ENCODE data around the gene RAPGEF2.
"Not testable (repeated sequence)": the region's sequence is repeated elsewhere in the genome, so short reads cannot be mapped to it uniquely, and the experiment has no call there.

The RAPGEF2 gene

DNA sequence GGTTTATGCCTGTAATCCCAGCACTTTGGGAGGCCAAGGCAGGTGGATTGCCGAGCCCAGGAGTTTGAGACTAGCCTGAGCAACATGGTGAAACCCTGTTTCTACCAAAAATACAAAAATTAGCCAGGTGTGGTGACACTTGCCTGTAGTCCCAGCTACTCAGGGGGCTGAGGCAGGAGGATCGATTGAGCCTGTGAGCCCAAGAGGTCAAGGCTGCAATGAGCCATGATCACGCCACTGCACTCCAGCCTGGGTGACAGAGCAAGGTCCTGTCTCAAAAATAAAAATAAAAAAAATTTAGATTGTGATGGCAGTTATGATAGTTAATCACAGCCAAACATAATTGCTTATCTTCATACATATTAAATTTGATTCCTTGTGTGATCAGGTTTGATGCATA, 58.6 kb downstream of the RAPGEF2 start:
- DNase-seq (ENCODE audit: low spot score), result not testable (repeated sequence)

DNA sequence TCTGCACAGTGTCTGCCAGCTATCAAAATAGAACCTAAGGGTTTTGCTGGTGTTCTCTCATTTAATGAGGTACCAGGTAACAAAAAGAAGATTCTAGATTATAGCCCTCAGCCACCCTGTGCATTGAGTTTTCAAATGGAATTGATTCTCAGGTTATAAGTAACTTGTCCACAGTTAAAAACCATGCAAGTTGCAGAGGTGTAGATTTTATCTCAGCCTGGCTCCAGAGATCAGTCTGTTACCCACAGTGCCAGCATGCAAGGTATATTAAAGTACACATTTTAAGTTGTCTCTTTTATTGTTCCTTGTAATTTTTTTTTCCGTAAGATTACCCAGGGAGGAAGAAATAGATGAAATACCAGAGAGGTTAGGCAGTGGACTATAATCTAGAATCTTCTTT, 59.7 kb downstream of the RAPGEF2 start:
- DNase-seq (ENCODE audit: low spot score), result no peak

DNA sequence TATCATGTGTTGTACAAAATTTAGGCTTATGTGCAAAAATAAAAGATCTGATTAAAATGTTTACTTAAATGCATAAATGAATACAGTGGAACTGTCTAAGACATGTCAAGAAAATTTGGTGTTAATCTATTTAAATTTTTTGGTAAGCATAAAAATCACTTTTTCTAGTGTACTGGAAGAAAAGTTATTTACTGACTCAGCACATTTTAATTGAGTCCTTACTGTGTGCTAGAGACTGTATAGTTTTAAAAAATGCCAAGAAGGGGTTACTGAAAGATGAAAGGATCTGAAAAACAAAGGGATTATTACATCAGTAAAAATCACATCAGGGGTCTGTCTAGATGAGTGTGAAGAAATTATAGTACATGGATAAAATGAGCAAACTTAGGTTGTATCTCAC, 60.6 kb downstream of the RAPGEF2 start:
- no peak for DNase-seq (ENCODE audit: low spot score)

DNA sequence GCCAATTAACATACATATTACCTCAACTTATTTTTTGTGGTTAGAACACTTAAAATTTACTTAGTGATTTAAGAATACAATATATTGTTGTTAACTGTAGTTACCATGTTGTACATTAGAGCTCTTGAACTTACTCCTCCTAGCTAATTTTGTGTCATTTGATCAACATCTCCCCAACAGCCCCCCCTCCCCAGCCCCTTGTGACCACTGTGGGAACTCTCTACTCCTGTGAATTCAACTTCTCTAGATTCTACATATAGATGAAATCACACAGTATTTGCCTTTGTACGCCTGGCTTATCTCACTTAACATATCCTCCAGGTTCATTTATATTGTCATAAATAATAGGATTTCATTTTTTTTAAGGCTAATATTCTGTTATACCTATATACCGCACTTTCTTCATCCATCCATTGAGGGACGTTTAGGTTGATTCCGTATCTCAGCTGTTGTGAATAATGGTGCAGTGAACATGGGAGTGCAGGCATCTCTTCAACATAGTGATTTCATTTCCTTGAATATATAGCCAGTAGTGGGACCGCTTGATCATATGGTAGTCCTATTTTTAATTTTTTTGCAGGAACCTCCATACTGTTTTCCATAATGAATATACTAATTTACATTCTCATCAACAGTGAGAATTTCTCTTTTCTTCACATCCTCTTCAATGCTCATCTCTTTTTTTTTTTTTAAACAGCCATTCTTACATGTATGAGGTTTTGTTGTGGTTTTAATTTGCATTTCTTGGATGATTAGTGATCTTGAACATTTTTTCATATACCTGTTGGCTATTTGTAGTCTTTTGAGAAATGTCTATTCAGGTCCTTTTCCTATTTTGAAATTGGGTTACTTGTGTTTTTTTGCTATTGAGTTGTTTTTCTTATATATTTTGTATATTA, 66.8 kb downstream of the RAPGEF2 start:
- no peak for DNase-seq (ENCODE audit: low spot score)

DNA sequence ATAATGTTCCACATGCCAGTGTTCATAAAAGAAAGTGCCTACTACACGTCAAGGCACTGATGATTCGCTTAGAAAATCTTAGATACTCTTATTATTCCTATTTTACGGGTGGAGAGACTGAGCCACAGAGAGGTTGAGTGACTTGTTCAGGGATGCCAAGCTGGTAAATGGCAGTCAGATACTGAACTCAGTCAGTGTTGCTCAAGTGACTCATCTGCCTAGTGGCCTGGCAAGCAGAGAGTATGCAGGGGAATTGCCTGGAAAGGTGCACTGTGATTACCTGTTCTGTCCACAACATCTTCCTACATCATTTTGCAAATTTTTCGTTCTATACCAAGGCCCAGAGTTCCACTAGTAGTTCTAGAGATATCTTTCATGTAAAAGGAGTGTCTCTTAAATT, 68.4 kb downstream of the RAPGEF2 start:
- no peak for DNase-seq (ENCODE audit: low spot score)

DNA sequence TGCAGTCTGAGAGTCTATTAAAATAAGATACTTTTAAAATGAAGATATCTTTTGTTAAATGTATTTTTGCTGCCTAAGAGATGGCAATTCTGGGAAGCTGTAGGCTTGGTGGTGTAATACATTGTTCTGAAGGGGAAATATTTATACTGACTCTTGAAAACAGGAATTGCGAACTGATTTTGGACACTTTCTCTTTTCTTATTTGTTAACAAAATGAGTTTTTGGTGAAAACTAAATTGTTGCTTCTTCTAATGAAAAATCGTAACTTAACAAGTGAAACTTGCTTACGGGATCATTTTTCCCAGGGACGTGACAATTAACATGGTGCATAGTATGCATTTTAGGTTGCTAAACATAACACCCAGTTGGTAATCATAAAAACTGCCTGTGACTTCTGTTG, 71.0 kb downstream of the RAPGEF2 start:
- DNase-seq (ENCODE audit: low spot score), result peak; percentile 28

DNA sequence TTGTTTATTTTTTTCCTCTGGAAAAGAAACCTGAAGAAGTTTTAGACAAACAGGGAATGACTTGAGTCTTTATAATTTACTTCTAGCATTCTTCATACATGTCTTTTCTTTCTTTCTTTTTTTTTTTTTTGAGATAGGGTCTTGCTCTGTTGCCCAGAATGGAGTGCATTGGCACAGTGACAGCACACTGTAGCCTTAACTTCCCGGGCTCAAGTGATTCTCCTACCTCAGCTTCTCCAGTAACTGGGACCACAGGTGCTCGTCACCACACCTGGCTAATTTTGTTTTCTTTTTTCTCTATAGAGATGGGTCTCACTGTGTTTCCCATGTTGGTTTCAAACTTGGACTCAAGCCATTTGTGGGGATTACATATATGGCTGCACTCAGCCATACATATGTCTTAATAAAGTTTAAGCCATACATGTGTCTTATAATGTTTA, 71.8 kb downstream of the RAPGEF2 start:
- DNase-seq (ENCODE audit: low spot score), result no peak

DNA sequence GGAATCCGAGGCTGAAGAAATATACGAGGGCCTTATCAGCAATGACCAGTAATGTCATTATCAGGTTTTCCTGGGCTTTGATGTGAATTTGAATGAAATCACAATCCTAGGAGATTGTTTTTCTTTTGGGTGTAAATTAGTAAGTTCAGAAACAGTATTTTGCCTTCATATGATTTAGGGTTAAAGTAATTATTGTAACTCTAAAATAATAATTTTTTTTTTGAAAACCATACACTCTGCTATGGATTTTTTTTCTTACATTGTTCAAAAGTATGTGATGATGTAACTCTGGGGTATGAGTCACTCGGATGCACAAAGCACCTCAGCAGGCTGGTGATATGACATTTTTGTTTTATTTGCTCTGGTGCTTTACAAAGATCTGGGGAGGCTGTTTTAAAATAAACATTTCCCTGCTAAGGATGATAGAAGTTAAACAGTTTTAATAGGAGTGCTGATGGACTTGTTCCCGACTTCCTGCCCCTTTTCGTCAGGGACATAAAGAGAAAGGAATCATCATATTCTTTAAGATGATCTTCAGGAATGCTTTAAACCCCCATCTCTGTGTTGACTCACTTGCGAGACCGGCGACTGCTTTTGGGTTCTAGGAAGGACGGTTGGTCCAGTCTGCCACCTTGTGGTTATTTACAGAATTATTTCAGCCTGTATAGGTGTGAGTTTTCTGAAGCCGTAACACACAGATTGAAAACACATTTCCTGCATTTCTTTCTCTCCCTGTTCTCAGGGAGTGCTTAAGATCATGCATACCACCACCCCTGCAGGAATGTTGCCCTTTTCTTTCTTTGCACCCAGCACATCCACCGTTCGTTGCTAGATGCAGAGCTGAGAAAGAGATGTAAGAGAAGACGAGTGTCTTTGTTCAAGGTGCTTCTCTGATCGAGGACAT, 72.5 kb downstream of the RAPGEF2 start:
- DNase-seq (ENCODE audit: low spot score), result peak; percentile 92

DNA sequence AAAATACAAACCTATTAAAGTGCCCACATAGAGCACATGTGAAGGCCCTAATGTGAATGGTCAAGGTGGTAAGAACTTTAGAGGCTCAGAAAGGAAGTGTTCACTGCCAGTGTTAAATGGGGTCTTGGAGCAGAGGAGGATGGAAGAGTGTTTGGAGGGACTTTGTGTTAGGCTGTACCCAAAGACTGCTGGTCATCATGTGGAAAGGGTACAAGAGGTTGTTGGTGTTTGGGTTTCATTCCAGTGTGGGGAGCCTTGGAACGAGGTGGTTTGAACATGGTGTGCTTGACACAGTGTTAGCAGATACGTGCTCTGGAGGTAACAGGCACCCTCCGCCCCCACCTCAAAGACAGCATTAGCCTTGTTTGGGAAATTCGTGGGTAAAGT, 73.1 kb downstream of the RAPGEF2 start:
- DNase-seq (ENCODE audit: low spot score), result no peak

DNA sequence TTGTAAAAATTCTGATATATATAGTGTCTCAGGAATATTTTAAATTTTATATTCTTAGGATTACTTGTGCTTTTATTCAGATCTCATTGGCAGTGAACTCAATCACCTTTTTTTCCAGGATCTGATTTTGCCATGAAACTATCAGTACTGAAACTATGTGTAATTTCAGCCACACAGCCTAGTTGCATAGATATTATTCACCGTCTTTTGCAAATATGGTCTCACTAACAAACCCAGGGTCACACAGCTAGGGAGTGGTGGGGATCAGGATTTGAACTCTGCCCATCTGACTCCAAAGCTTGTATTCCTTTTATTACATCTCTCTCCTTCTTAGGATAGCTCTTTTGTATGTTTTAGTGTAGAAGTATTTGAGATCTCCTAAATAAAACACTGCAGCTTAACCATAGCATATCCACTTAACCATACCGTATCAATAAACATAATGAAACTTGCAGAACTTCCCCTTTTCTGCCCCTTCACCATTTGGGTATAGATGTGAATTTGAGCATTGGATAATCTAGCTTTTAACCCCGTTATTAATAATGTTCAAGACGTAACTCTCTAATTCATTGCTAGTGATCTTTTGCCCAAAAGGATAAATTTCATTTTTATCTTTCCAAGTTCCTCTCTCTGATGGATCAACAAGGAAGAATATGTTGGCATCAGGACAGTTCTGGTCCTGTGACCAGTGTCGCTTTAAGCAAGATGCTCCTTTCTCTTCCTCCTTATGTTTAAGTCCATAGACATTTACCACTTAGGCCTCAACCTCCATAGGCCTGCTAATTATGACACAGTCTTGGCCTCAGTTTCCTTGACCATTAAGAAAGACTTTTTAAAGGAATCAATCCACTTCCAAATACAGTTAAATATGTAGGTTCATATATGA, 74.6 kb downstream of the RAPGEF2 start:
- DNase-seq (ENCODE audit: low spot score), result no peak

DNA sequence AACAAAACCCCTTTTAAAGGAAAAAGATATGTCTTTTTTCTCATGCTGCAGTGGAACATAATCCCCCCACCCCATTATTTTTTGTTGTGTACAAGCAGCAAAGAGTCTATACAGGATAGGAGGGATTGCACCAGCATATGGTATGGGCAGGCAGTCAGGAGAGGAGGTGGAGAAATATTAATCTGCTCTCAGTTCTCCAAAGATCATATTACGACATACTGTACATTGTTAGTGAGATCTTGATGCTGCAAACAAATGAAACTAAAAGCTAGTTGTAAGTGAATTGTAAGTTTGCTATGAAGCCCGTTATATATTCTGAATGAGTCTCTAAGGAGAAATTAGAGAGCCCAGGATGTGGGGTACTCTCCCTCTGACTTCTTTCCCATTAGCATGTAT, 75.3 kb downstream of the RAPGEF2 start:
- DNase-seq (ENCODE audit: low spot score), result no peak

DNA sequence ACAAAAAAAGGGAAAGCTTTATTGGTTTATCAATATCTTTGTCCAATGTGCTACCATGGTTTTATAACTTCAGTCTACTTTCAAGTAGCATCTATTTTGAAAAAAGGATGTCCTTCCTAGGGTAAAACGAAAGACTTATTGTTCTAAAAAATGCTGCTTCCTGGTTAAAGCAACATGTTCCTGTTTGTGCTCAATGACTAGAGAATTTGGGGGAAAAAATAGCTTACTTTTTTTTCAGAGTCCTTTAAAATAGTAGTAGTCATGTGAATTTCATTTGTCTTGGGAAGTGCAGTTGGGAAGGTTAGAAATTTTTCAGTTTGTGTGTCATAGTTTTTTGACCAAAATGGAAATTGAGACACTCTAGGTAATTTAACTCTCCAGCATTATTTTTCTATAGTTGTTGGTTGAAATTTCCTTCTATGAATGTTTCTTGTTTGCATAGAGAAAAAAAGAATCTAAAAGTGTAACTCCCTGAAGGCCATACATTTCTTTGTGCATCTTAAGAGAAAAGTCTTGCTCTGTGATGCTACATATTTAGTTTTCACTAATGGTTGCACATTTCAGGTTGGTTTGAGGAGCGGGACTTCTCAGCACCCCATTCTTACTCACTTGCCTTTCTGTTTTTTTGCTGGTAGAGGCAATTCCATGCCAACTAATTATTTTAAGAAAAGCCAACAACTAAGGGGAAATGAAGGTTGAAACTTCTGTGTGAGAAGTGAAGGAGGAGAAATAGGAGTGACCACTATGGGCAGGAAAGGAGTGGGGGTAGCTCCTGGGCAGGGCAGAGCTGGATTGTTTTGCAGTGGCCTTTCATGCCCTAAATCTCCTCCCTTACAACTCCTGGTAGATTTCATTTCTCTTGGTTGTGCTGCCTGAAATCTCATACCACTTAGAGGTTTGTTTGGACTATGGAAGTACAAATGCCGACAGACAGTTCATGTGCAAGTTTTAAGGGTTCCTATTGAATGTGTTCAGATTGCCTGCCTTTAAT, 76.4 kb downstream of the RAPGEF2 start:
- no peak for DNase-seq (ENCODE audit: low spot score)

DNA sequence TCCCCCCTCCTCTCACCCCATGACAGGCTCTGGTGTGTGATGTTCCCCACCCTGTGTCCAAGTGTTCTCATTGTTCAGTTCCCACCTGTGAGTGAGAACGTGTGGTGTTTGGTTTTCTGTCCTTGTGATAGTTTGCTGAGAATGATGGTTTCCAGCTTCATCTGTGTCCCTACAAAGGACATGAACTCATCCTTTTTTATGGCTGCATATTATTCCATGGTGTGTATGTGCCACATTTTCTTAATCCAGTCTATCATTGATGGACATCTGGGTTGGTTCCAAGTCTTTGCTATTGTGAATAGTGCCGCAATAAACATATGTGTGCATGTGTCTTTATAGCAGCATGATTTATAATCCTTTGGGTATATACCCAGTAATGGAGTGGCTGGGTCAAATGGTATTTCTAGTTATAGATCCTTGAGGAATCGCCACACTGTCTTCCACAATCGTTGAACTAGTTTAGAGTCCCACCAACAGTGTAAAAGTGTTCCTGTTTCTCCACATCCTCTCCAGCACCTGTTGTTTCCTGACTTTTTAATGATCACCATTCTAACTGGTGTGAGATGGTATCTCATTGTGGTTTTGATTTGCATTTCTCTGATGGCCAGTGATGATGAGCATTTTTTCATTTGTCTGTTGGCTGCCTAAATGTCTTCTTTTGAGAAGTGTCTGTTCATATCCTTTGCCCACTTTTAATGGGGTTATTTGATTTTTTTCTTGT, 81.2 kb downstream of the RAPGEF2 start:
- DNase-seq (ENCODE audit: low spot score), result not testable (repeated sequence)

DNA sequence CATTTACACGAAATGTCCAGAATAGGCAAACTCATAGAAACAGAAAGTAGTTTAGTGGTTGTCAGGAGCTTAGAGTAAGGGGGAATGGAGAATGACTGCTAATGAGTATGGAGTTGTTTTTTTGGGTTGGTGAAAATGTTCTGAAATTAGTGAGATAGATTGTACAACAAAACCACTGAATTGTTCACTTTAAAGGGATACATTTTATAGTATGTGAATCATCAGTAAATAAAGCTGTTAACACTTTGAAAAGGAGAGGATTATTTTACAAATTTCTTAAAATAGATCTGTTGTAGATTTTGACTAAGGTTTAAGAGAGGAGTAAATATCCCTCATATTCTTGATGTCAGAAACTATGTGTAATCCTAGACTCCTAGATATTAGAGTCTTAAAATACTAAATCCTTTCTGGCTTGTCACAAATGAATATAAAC, 82.7 kb downstream of the RAPGEF2 start:
- DNase-seq (ENCODE audit: low spot score), result no peak

DNA sequence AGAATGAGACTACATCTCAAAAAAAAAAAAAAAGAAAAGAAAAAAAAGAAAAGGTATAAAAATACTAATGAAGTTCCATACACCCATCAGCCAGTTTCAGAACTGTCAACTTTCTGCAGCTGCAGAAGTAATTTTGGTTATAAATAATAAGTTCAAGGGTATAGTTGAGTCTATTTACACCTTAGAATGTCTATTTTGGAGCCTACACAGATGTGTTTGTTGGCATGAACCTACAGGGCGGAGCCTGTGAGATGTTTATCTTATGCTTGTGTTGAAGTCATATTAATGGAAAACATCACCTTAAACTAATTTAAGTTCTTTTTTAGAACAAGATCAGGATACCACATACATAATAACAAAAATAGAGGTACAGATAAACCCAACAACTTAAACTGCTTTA, 85.8 kb downstream of the RAPGEF2 start:
- no peak for DNase-seq (ENCODE audit: low spot score)

DNA sequence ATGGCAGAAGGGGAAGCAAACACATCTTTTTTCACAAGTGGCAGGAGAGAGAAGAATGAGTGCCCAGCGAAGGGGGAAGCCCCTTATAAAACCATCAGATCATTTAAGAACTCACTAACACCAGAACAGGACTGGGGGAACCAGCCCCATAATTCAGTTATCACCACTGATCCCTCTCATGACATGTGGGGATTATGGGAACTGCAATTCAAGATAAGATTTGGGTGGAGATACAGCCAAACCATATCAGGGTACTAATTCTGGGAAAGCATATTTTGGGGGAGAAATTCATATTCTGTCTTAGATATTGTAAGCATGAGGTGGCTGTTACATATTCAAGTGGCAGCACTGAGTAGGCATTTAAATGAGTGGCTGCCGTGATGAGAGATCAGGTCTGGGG, 87.8 kb downstream of the RAPGEF2 start:
- DNase-seq (ENCODE audit: low spot score), result no peak

DNA sequence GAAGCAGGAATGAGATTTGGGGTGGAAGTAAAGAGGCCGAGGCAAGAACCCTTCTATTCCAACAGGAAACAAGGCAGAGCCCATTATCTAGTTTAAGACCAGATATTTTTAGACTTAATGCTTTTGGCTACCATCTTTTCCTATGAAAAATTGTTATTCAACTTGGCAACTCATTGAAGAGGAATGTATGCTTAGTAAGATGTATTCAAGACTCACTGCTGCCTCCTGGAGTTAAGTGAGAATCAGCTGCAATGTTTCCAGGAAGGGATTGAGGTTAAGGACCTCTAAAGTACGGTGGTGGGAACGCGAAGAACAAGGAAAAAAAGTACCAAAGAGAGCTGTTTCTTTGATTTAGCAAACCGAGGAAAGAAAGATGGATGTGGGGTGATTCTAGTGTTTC, 89.1 kb downstream of the RAPGEF2 start:
- peak; percentile 37 for DNase-seq (ENCODE audit: low spot score)

DNA sequence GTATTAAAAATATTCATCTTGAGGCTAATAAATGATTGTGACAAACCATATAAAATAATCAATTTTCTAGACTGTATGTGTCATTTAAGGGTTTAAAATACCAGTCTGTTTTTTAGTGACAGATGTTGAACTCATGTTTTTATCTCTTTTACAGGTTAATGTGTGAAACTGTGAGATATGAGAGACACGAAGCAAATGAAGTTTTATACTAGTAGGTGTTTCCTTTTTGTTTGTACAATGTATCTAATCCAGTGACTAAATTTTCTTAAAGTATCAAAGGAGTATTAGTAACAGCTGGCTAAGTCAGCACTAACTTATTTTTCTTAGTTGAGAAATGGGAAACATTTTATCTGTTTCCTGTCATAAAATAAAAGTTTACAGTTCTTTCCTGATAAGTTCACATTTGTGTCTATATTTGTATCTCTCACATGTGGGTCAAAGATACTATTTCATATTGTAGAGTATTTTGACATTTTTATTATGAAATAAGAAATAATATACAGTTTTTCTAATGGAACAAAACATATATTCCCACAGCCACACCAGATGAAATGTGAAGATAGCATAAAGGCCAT, 90.3 kb downstream of the RAPGEF2 start:
- no peak for DNase-seq (ENCODE audit: low spot score)

DNA sequence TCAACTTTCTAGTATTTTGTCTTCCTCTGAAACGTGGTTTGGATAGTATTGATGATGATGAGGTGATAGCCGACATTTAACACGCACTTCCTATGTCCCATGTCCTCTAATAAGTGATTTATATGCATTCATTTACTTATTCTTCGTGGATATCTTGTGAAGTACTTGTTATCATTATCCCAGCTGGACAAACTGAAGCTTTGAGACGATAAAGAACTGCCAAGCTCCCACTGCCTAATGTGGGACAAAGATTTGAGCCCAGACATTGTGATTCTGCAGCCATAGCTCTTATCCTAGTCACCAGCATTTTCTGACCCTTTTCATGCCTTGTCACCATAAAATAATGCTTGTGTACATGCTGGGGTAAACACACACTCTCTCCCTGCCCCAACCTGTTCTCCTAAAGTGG, 92.5 kb downstream of the RAPGEF2 start:
- no peak for DNase-seq (ENCODE audit: low spot score)
